Activated CD4-positive, CD25-positive, alpha-beta regulatory T cell treated with anti-CD3 and anti-CD28 coated beads, Interleukin-2, amount 50 U/mL, for 72 hours (primary cell): ENCODE measurements around the gene SMYD3.

Experiments
- DNase-seq: peaks from one replicate; pipeline ENCODE4 v3.0.0; 2021

The SMYD3 gene

DNA sequence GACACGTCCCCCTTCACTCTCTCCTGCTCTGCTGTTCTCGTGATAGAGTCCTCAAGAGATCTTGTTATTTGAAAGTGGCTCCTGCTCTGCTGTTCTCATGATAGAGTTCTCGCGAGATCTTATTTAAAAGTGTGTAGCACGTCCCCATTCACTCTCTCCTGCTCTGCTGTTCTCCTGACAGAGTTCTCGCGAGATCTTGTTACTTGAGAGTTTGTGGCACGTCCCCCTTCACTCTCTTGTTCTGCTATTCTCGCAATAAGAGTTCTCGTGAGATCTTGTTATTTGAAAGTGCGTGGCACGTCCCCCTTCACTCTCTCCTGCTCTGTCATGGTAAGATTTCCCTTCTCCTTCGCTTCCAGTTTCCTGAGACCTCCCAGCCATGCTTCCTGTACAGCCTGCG is 47.9 kb downstream of the SMYD3 start:
- DNase-seq = no peak

DNA sequence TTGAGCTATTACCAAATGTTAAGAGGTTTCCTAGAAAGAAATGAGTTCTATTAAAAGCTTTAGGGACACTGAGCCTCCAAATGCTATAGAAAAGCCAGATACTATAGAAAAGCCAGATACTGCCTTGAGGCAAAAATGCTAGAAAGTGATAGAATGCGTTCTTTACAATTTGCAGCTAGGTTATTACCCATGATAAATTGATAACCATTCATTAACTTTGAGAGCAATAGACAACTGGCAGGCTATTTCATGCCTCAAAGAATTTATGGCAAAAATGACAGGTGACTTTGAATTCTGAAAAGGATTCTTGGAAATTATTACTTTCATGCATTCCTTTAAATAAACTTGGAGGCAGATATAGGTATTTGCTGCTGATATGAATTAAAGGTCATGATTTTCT is 51.6 kb downstream of the SMYD3 start:
- no peak for DNase-seq

DNA sequence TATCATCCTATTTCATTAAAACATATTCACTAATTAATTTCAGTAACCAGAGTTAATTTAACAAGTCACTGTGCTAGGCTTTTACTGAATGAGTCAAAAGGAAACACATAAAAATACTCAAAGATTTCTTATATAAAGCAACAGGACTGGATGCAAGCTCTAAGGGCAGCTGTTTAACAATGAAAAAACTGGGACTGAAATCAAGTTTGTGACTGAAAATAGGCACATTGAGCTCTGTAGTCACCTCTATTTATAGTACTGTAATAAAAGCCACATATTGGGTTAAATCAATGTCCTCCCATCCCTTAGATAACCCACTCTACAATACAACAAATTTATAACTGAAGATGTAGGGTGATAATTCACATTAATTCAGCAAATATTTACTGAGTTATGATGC is 52.4 kb downstream of the SMYD3 start:
- DNase-seq = no peak

DNA sequence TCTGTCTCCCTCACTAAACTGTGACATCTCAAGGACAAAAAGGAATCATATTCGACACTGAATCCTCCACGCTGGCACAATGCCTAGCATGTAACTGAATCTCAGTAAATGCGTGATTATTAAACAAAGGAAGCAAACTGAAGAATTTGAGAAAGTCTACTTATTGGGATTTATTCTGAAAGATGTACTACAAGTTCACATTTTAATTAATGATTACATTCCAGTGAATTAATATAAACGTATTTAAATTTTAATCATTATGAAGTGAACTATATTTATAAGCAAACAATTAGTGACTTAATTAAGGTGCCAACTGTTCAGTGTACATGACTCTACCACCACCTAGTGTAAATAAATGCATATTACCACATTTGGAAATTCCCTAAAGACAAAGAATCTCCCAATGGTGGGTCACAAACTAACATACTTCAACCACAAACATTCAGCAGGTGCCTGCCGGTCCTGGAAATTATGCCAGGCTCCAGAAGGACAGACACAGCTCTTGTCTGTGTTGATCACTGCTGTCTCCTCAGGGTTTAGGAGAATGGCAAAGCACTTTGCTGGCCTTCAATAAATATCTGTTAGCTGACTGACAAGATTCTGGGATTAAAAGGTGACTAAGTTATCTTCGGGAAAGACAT is 56.3 kb downstream of the SMYD3 start:
- no peak for DNase-seq

DNA sequence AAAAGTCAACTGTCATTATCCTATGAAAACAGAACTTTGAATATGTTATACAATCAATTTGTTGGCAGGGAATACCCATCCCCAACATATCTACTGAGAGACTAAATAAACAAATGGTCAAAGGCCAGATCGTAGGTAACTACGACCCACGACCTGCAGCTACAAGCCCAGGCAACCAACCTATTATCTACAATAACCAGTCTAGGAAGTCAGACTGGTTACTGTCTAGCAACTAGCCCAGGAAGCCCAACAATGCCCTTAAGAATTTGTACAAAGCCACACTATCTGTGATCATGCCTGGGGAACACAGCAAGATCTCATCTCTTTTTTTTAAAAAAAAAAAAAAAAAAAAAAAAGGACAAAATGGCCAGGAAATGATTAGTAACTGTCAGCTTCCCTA is 58.7 kb downstream of the SMYD3 start:
- no peak for DNase-seq

DNA sequence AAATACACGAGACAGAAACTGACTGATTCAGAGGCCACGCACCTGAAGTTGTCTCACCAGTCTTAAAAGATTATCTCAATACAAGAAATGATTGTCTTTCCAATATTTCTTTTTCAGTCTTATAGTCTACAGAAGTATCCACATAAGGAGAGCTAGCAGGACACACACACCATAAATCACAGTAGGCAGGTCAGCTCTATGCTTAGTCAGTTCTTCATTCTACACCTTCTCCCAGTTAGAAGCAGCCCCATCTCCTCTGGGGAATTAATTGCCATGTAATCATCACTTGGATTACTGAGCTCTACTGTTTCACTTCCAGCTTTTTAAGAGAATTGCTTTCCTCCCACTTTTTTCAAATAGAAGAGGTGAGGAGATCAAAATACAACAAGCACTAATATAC is 59.6 kb downstream of the SMYD3 start:
- no peak for DNase-seq

DNA sequence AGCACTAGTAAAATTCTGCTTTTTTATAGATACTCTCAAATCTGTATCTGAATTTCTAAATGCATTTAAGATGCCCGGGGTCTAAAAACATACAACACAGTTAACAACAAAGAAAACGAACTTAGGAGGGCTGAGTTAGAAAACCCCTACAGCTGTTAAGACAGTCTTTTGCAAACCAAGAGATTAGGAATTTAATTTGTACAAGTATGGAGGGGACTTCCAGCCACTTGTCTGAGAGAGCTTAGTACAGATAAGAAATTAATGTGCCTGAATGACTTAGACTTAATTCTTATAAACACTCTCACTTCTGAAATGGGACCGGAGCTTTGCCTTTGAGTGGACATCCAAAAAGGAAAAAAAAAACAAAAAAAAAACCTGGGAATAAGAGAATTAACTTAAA is 61.6 kb downstream of the SMYD3 start:
- no peak for DNase-seq

DNA sequence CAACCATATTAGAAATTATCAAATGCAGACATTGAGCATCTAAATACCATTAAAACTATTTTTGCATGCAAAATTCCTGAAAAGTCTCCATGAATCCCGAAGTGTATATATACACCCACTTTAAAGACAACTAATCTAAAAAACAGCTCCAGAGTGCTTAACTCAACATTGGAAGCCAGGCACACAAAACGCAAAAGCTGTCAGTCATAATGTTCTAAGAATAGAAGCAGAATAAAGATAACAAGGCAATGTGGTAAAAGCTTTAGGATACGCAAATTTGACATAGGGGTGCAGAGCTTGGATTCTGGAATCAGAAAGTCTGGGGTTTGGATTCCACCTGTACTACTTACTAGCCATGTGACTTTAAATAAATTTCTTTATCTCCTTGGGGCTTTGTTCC is 62.5 kb downstream of the SMYD3 start:
- no peak for DNase-seq

DNA sequence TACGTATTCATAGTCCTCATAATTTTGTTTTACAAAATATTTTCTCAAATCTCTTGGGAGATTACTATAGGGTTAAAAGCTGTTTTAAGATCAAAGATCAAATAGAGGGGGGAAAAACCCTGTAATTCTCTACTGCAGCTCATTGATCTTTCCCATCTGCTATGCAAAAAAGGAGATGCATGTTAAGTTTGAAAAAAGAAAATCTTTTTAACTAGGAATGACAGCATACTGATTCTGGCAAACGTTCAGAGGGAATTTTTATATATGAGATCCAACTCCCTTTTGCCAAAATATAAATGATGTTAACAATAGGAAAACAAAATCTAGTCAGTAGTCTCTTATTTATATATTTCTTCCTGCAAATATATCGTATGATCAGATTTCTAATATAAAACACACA is 69.1 kb downstream of the SMYD3 start:
- no peak for DNase-seq

DNA sequence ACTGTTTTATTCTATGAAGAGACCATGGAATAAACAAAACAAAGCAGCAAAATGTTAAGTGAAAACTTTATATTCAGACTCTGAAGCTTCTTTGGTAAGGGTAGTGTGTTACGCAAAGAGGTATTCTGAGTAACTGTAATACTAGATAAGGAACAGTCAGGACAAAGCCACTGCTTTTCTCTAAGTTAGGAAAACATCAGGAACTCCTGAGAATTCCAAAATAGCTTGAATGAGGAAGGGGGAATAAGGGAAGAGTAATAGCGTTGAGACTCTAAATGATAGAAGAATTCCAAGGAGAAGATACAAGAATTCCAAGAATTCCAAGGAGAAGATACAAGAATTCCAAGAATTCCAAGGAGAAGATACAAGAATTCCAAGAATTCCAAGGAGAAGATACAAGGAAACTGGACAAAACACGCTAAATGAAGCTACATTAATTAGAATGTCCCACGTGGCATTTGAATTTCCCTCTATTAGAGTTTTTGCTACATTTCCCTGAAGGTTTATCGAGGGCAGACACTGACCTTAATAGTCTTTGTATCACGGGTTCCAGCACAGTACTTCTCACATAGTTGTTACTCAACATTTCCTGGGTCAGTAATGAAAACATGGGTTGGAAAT is 71.5 kb downstream of the SMYD3 start:
- DNase-seq = no peak

DNA sequence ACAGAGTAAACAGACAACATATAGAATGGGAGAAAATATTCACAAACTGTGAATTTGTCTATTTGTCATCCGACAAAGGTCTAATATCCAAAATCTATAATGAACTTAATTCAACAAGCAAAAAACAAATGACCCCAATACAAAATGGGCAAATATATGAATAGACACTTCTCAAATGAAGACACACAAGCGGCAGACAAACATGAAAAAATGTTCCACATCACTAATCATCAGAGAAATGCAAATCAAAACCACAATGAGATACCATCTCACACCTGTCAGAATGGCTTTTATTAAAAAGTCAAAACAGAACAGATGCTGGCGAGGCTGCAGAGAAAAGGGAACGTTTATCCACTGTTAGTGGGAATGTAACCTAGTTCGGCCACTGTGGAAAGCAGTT is 72.7 kb downstream of the SMYD3 start:
- DNase-seq = no peak

DNA sequence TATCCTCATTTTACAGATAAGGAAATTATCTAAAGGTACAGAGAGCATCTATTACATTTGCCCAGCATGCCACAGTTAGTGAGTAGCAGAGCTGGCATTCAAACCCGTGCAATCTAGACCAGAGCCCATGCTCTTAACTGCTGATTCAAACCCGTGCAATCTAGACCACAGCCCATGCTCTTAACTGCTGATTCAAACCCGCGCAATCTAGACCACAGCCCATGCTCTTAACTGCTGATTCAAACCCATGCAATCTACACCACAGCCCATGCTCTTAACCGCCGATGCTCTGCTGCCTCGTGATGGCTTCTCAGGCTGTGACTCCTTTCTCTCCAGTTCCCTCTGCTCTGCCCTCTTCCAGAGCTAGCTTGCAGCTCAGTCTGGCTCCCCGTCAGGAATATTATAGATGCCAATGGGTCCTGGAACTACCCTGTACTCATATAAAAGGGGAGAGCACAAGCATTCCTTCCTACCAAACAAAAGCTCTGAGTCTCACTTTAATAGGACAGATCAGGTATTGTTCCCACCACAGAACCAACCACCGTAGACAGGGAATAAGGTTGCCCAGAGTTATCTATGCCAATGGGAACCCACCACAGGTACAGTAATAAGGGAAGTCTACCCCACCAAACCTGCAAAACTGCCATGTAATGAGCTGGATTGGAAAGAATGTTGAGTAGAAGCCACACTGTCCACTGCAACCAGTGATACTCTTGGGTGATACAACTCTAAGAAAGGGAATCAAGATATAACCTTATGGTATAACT is 78.4 kb downstream of the SMYD3 start:
- no peak for DNase-seq

DNA sequence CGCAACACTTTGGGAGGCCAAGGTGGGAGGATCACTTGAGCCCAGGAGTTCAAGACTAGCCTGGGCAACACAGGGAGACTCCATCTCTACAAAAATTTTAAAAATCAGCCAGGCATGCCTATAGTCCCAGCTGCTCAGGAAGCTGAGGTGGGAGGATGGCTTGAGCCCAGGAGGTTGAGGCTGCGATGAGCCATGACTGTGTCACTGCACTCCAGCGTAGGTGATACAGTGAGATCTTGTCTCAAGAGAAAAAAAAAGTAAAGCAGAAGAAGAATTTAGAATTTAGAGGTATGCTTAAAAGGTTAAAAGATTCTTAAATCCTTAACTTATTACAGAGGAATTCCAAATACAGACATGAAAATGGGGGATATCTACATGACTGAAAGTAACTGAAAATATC is 79.5 kb downstream of the SMYD3 start:
- no peak for DNase-seq

DNA sequence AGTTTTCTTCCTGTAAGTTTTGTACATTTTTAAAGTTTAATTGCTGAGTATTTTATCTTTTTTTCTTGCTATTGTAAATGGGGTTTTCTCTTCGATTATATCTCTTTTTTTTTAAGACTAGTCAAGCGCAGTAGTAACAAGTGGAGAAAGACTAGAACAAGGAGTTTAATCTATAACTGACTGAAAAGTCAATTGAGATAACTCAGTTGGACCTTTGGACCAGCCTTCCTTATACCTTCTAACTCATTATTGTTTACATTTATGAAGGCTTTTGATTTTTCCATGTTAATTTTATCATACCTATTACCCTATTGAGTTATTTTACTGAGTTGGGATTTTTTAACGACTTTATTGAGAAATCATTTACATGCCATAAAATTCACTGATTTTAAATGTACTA is 81.2 kb downstream of the SMYD3 start:
- DNase-seq = no peak

DNA sequence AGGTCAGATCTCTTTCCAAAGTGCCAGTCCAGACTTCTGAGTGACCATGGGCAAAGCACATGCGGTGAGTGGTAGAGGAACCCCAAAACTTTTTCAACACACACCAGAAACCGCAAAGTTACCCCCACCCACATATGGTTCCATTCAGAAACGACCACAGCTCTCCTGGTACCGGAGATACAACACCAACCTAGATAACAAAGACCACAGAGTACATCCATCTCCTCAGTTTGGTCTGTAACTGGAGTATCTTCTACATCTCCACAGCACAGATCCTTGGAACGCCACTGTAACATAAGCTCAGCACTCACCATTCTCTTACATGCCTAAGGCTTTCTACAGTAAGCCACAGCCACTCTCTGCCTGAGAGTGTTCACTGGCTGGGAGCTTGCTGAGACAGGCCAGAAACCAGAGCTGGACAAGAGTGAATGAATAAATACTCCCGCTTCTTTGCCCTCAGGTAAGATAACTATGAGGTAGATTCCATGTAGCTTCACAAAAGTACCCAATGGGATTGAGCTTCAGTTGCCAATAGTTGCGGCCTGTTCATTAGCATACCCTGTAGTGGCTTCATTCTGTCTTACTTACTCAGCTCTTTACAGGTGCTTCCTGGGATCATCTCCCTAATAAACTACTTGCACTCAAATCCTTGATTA is 81.8 kb downstream of the SMYD3 start:
- no peak for DNase-seq

DNA sequence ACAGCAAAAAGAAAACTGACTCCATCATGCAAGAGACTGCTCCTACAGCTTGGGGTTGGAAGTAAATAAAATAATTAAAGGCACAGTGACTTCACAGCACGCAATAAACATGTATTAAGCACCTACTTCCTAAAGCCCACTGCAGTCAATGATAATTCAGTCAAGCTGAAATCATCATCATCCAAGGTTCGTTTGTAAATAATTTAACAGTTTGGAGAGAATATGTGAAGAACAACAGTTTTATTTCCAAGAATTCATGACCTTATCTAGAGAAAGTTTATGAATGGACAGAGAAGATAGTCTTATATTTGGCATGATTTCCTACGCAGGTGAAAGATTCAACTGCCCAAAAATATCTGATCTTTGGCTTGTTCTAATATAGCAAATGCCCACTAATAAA is 86.8 kb downstream of the SMYD3 start:
- DNase-seq = no peak

DNA sequence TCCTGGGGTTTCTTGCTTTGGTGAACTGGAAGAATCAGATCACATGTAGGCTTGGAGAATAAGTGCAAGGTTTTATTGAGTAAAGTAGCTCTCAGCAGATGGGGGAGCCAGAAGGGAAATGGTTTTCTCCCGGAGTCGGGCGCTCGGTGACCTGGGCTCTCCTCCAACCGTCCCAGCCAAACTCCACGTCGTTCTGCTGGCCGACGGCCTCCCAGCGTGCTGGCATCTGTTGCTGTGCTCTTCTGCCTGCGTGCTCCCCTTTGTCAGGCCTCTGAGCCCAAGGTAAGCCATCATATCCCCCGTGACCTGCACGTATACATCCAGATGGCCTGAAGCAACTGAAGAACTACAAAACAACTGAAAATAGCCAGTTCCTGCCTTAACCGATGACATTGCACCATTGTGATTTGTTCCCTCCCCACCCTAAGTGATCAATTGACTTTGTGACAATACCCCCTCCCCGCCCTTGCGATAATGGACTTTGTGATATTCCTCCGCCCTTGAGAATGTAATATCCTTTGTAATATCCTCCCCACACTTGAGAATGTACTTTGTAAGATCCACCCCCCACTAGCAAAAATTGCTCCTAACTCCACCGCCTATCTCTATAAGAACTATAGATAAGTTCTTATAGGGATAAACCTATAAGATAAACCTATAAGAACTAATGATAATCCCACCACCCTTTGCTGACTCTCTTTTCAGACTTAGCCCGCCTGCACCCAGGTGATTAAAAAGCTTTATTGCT is 88.3 kb downstream of the SMYD3 start:
- DNase-seq = no peak

DNA sequence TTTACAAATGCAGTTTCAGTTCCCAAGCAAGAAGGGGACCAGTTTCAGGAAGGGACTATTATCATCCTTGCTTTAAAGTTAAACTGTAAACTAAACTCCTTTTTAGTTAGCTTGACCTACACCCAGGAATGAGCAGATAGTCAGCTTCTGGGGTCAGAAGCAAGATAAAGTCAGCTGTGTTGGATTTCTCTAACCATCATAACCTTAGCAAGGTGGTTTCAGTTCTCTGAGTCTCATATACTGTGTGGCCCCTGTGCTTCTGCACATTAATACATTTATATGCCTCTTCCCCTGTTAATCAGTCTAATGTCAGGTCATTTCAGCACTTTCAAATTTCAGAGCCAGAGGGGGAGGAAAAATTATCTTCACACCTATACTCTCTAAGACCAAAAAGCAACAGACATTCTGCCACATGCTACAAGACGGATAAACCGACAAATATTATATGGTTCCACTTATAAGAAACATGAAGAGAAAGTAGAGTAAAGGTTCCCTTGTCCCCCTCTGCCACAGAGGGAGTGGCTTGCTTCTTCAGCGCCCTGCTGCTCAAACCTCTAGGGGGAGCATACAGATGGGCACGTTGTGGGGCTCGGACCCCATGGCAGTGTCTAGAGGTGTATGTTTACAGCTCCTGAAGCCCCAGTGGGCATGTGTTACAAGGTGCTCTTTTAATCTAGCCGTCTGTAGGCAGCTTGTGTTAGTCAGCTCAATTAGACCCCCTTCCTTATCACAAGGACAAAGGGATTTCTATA is 89.1 kb downstream of the SMYD3 start:
- DNase-seq = no peak

DNA sequence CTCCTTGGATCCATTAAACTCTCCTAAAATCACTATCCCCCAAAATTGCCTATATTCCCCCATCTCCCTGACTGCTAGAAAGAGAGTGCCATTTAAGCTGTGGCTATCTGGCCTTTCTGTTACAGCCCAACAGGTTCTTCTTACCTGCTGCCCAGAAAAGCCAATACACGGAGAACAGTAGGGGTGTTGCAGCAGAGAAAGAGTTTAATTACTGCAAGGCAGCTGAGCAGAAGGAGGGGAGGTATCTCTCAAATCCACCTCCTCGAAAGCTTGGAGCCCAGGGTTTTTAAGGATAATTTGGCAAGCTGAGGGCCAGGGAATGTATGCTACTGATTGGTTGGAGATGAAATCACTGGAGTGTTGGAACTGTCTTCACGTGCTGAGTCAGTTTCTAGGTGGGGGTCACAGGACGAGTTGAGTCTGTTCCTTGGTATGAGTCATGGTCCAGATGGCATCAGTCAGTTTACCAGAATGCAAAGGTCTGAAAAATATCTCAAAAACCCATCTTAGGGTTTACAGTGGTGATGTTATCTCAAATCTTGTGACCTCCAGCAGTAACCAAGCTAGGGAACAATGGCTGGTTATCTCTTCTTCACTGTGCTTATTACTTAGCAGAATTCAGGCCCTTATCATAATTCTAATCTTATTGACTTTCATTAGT is 89.8 kb downstream of the SMYD3 start:
- no peak for DNase-seq

DNA sequence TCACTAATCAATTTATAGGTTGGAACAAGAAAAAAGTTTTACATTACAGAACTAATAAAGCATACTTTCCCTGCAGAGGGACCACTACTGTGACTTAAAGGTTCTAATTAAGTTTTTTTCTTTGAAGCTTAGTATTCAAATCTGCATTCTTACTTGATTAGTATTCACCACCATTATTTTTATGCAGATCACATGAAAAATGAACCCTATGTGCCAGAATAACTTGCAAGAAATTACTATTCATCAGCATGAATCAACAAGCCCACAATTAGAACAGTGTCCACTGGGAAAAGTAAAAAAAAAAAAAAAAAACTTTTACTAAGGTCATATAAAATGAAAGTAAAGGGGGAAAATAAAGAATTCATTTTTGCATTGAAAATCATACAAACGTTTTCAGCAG is 90.8 kb downstream of the SMYD3 start:
- DNase-seq = no peak

DNA sequence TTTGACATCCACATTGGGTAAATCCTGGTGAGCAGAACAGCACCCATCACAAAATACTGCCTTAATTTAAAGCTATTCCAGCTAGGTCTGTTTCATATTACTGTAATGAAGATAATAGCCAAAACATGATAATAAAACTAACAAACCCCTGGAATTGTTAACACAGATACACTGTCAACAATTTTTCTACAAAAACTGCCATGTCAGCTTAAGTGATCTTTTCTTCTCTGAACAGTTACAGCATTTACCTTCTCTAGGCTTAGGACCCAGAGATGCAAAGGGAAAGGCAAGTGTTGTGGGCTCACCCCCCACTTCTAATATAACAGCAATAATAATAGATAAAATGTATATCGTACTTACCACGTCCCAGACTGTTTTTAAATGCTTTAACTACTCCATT is 92.1 kb downstream of the SMYD3 start:
- no peak for DNase-seq

DNA sequence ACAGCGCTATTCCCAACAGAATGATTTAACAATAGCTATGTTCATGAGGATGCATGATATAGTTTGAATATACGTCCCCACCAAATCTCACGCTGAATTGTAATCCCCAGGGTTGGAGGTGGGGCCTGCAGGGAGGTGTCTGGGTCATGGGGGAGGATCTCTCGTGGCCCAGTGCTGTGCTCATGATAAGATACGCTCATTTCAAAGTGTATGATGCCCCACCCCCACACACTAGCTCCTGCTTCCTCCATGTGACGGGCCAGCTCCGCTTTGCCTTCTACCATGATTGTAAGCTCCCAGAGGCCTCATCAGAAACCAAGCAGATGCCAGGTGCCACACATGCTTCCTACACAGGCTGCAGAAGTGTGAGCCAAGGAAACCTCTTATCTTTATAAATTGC is 93.6 kb downstream of the SMYD3 start:
- no peak for DNase-seq
